OCI-LY3 (cell line): ENCODE measurements around the gene C6orf118.

Experiments
- H2AFZ ChIP-seq: fragments of 200-600, 300-600 bp; shearing (Covaris generic); 2 replicates; pipeline ENCODE4 v1.6.0; 2014; ENCODE audit warnings: antibody characterized with exemption, low read depth, low read length
- H3K27ac ChIP-seq: fragments of 200-600, 300-600 bp; sonication (generic); 2 replicates; pipeline ENCODE4 v1.5.1; 2014; ENCODE audit warnings: mild to moderate bottlenecking, low read length, moderate library complexity, mixed read lengths
- H3K27me3 ChIP-seq: fragments of 200-600, 300-600 bp; sonication (generic); 2 replicates; pipeline ENCODE4 v1.6.1; 2014; ENCODE audit warnings: low read depth, low read length, mixed read lengths
- H3K36me3 ChIP-seq: fragments of 200-600, 300-600 bp; sonication (generic); replicated peaks from 2 replicates; pipeline ENCODE3; 2014; ENCODE audit warnings: low read depth, low read length, mixed read lengths
- H3K4me1 ChIP-seq: fragments of 300-600, 200-600 bp; sonication (generic); 2 replicates; pipeline ENCODE4 v1.6.1; 2014; ENCODE audit warnings: low read length, mixed read lengths
- H3K4me2 ChIP-seq: fragments of 200-600, 300-600 bp; sonication (generic); 2 replicates; pipeline ENCODE4 v1.6.1; 2014; ENCODE audit warnings: low read length, mixed read lengths
- H3K4me3 ChIP-seq: fragments of 300-600, 200-600 bp; sonication (generic); 2 replicates; pipeline ENCODE4 v1.5.1; 2014; ENCODE audit warnings: antibody characterized with exemption, mild to moderate bottlenecking, low read length, moderate library complexity
- H3K79me2 ChIP-seq: fragments of 300-600, 200-600 bp; shearing (Covaris generic); 2 replicates; pipeline ENCODE4 v1.6.1; 2014; ENCODE audit warnings: mild to moderate bottlenecking, low read length, mixed read lengths
- H3K9ac ChIP-seq: fragments of 300-600, 200-600 bp; shearing (Covaris generic); 2 replicates; pipeline ENCODE4 v1.6.0; 2014; ENCODE audit warnings: mild to moderate bottlenecking, low read length, moderate library complexity
- H3K9me3 ChIP-seq: fragments of 200-600, 300-600 bp; shearing (Covaris generic); 2 replicates; pipeline ENCODE4 v1.6.1; 2014; ENCODE audit warnings: low read length, mixed read lengths; ENCODE audit not compliant: insufficient read depth
- H4K20me1 ChIP-seq: fragments of 200-600, 300-600 bp; sonication (generic); 2 replicates; pipeline ENCODE4 v1.6.1; 2016; ENCODE audit warnings: low read length, mixed read lengths; ENCODE audit not compliant: insufficient read depth
- CTCF ChIP-seq: fragments of 200-600, 300-600 bp; sonication (generic); IDR thresholded peaks from 2 replicates; pipeline ENCODE4 v1.5.1; 2014; ENCODE audit warnings: antibody characterized with exemption, low read length, low read depth
- EZH2phosphoT487 ChIP-seq: fragments of 200-600 bp; shearing (Covaris generic); IDR thresholded peaks from 2 replicates; pipeline ENCODE4 v1.6.1; 2018; ENCODE audit warnings: antibody characterized with exemption, mixed run types, low read depth

Gene C6orf118

GRCh38 chr6:165321555-165322145 lies 12.2 kb upstream of the C6orf118 start:
- Histone ChIP-seq H3K9me3 (no peaks in the 10 kb centered on the region), H4K20me1 (no peaks in the 10 kb centered on the region), H3K4me3 (no peak overlapping the region), H3K9ac (no peak overlapping the region), H3K36me3 (no peaks in the 10 kb centered on the region), H3K4me2 (no peak overlapping the region), H2AFZ (no peak overlapping the region), H3K4me1 (no peaks in the 10 kb centered on the region), H3K27ac (no peak overlapping the region), H3K27me3 (no peaks in the 10 kb centered on the region), H3K79me2 (no peaks in the 10 kb centered on the region)
- TF ChIP-seq EZH2phosphoT487 (no peak), CTCF (no peak)

GRCh38 chr6:165321150-165321549 lies 11.7 kb upstream of the C6orf118 start:
- H3K9ac ChIP-seq = no peak overlapping the region
- H3K4me3 ChIP-seq = no peak overlapping the region
- H3K27me3 ChIP-seq = no peaks in the 10 kb centered on the region
- H4K20me1 ChIP-seq = no peaks in the 10 kb centered on the region
- H3K36me3 ChIP-seq = no peaks in the 10 kb centered on the region
- no peaks in the 10 kb centered on the region for H3K4me1 ChIP-seq
- no peaks in the 10 kb centered on the region for H3K9me3 ChIP-seq
- no peak overlapping the region for H3K27ac ChIP-seq
- TF ChIP-seq CTCF (no peak), EZH2phosphoT487 (no peak)
- H2AFZ ChIP-seq = no peak overlapping the region
- no peaks in the 10 kb centered on the region for H3K79me2 ChIP-seq
- H3K4me2 ChIP-seq = no peak overlapping the region

GRCh38 chr6:165317723-165318122 lies 8.3 kb upstream of the C6orf118 start:
- Histone ChIP-seq H3K36me3 (no peaks in the 10 kb centered on the region), H3K79me2 (no peaks in the 10 kb centered on the region), H3K4me1 (no peaks in the 10 kb centered on the region), H3K9me3 (no peaks in the 10 kb centered on the region), H2AFZ (no peak overlapping the region), H3K9ac (no peak overlapping the region), H4K20me1 (no peaks in the 10 kb centered on the region), H3K27ac (no peak overlapping the region), H3K4me3 (no peak overlapping the region), H3K27me3 (no peaks in the 10 kb centered on the region), H3K4me2 (no peak overlapping the region)
- TF ChIP-seq EZH2phosphoT487 = no peak
- TF ChIP-seq CTCF = no peak

- no peaks in the 10 kb centered on the region for H3K27me3 ChIP-seq
- H3K9ac ChIP-seq = no peak overlapping the region
These were observed 2.5 kb downstream of the C6orf118 start for GRCh38 chr6:165306955-165307354.

More at GRCh38 chr6:165306955-165307354, 2.5 kb downstream of the C6orf118 start:
- no peaks in the 10 kb centered on the region for H4K20me1 ChIP-seq
- no peaks in the 10 kb centered on the region for H3K9me3 ChIP-seq
- H2AFZ ChIP-seq = no peak overlapping the region
- H3K79me2 ChIP-seq = no peaks in the 10 kb centered on the region
- TF ChIP-seq EZH2phosphoT487 (no peak), CTCF (no peak)
- no peak overlapping the region for H3K4me3 ChIP-seq
- H3K4me2 ChIP-seq = no peak overlapping the region
- no peaks in the 10 kb centered on the region for H3K36me3 ChIP-seq
- no peak overlapping the region for H3K27ac ChIP-seq
- no peaks in the 10 kb centered on the region for H3K4me1 ChIP-seq
